OCI-LY1 (cell line): ENCODE measurements around the gene SMIM24.
"Not testable (repeated sequence)": the region's sequence is repeated elsewhere in the genome, so short reads cannot be mapped to it uniquely, and the experiment has no call there.

Experiments used
- CTCF ChIP-seq: fragments of 200-600 bp; sonication (generic), shearing (Covaris generic); IDR thresholded peaks from 2 replicates; pipeline ENCODE4 v1.5.1; 2017; ENCODE audit warnings: mild to moderate bottlenecking, antibody characterized with exemption, low read length, moderate library complexity, mixed read lengths
- EZH2 ChIP-seq: fragments of 200-600 bp; sonication (generic), shearing (Covaris generic); IDR thresholded peaks from 2 replicates; pipeline ENCODE4 v1.8.0; 2017; ENCODE audit warnings: borderline replicate concordance, mixed run types, mild to moderate bottlenecking, antibody characterized with exemption, low read length, moderate library complexity, mixed read lengths

GRCh38 chr19:3529299-3529698, 49.0 kb upstream of the SMIM24 start:
- TF ChIP-seq CTCF, EZH2: not testable (repeated sequence)
